ENCODE measurements around the gene TAPT1.
A peak's percentile ranks its signal among the peaks of the same experiment; 100 is the strongest.

TAPT1 gene

GRCh38 chr4:16129336-16129735 lies 96.9 kb downstream of the TAPT1 start:
- no peaks in the 10 kb centered on the region for H3K9me3 ChIP-seq
- no peak overlapping the region for H3K4me3 ChIP-seq (ENCODE audit: low read depth in 1 of 2, low read length in 1 of 2)
- no peak overlapping the region for H3K27ac ChIP-seq
- H3K36me3 ChIP-seq: no peaks in the 10 kb centered on the region
- peaks cover 4 to 15% of the 10 kb centered on the region in 2 experiments for H3K4me1 ChIP-seq (ENCODE audit: control insufficient read depth in 1 of 2, insufficient read depth in 1 of 2, low read depth in 1 of 2, low read length in 1 of 2)
- no peaks in the 10 kb centered on the region for H3K27me3 ChIP-seq
- no peak for TF ChIP-seq CTCF (IDR thresholded peaks at IDR 0.05)

GRCh38 chr4:16126714-16127113 lies 99.6 kb downstream of the TAPT1 start:
- no peaks in the 10 kb centered on the region for H3K36me3 ChIP-seq
- TF ChIP-seq CTCF (IDR thresholded peaks at IDR 0.05): no peak
- no peaks in the 10 kb centered on the region for H3K27me3 ChIP-seq
- H3K27ac ChIP-seq: no peak overlapping the region
- H3K4me3 ChIP-seq (ENCODE audit: low read depth in 1 of 2, low read length in 1 of 2): no peak overlapping the region
- H3K4me1 ChIP-seq (ENCODE audit: control insufficient read depth in 1 of 2, insufficient read depth in 1 of 2, low read depth in 1 of 2, low read length in 1 of 2): peaks cover 26 to 38% of the 10 kb centered on the region in 2 experiments
- H3K9me3 ChIP-seq: no peaks in the 10 kb centered on the region

DNA sequence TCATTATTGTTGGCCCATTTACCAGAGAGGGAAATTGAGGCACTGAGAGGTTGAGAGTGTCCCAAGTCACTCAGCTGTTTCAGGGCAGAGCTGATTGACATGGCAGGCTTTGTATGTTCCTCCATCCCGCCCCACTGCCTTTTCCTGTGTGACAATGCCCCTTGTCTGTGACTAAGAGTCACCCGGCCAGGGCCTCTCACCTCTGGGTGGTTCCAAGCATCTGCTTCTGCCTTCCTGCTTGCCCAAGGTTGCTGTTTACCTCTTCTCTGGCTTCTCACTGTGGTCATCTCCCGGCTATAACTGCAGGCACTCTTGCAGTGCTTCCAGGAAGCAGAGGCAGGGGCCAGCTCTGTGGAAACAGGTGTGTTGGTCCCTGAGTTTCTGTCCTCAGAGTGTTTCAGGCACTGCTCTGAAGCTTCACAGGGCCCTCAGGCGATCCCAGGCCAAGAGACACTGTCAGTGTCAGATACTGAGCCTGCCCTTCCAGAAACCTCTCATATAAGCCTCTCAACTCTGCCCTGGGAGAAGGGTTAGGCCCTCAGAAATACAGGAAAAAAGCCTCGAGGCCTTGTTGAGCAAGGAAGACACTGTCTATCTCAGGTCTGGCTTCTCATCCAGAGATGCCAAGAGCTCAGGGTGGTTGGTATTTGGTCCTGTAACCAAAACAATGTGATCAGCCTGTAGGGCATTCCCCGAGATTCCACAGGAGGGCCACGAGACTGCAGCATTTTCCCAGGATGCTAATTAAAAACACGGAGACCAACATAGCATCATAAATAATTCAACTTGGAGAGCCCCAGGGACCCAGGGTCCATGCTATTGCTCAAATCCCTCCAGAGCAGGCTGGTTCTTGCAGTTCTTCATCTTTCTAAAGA lies 100.5 kb downstream of the TAPT1 start:
- Histone ChIP-seq H3K27ac (no peak overlapping the region), H3K4me1 (ENCODE audit: control insufficient read depth in 1 of 2, insufficient read depth in 1 of 2, low read depth in 1 of 2, low read length in 1 of 2) (peaks cover 26 to 47% of the 10 kb centered on the region in 2 experiments), H3K9me3 (no peaks in the 10 kb centered on the region), H3K27me3 (no peaks in the 10 kb centered on the region), H3K4me3 (ENCODE audit: low read depth in 1 of 2, low read length in 1 of 2) (no peak overlapping the region), H3K36me3 (no peaks in the 10 kb centered on the region)
- no peak for TF ChIP-seq CTCF (IDR thresholded peaks at IDR 0.05)

DNA sequence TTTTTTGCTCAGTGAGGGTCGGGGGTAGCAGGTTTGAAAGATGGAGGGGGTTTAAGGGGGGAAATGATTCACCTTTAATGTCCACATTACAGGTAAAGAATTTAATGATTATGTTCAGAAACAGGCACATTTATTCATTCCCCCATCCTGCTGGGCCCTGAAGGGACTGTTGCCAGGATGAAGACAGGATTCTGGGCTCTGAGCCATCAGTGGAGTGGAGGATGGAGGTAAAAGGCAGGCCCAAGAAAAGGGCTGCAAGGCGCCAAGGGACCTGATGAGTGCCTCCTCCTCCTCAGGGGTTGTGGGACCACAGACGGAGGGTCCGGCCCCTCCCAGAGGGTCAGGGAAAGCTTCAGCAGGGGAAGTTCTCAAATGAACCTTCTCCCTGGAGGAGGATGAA lies 102.0 kb downstream of the TAPT1 start:
- no peak overlapping the region for H3K4me3 ChIP-seq (ENCODE audit: low read depth in 1 of 2, low read length in 1 of 2)
- H3K27ac ChIP-seq: no peak overlapping the region
- peaks cover 26 to 47% of the 10 kb centered on the region in 2 experiments for H3K4me1 ChIP-seq (ENCODE audit: control insufficient read depth in 1 of 2, insufficient read depth in 1 of 2, low read depth in 1 of 2, low read length in 1 of 2)
- no peak for TF ChIP-seq CTCF (IDR thresholded peaks at IDR 0.05)
- no peaks in the 10 kb centered on the region for H3K9me3 ChIP-seq
- H3K27me3 ChIP-seq: no peaks in the 10 kb centered on the region
- H3K36me3 ChIP-seq: no peaks in the 10 kb centered on the region

GRCh38 chr4:16123356-16124084 lies 102.8 kb downstream of the TAPT1 start:
- no peak for TF ChIP-seq CTCF (IDR thresholded peaks at IDR 0.05)
- no peaks in the 10 kb centered on the region for H3K9me3 ChIP-seq
- H3K27ac ChIP-seq: peak overlapping the region; percentile 70
- no peaks in the 10 kb centered on the region for H3K36me3 ChIP-seq
- peaks cover 26 to 47% of the 10 kb centered on the region in 2 experiments for H3K4me1 ChIP-seq (ENCODE audit: control insufficient read depth in 1 of 2, insufficient read depth in 1 of 2, low read depth in 1 of 2, low read length in 1 of 2)
- no peak overlapping the region for H3K4me3 ChIP-seq (ENCODE audit: low read depth in 1 of 2, low read length in 1 of 2)
- no peaks in the 10 kb centered on the region for H3K27me3 ChIP-seq
